K562 (cell line): ENCODE measurements around the gene IGLL1. TPM values are rescaled to one million over a fixed set of nuclear protein-coding genes. Genes with fewer than 3 reads are reported as not detected.

Experiments used
- ATAC-seq: fragments of 200-7000 bp; cut with Tn5 transposase; 3 replicates; pipeline ENCODE4 v1.9.1; 2020; ENCODE audit warnings: moderate library complexity
- BruUV-seq: library from RNA; stranded (reverse); fragments of 400-500 nt; replicated peaks from 2 replicates; lab custom pipeline; 2021; lab: Mats Ljungman, UMichigan
- CTCF ChIA-PET: fragments of 300-600 bp; formaldehyde crosslinking; extraction: SDS; loops from one replicate; lab custom pipeline; 2021; ENCODE audit warnings: low intra/inter-chr PET ratio; lab: Yijun Ruan, JAX
- POLR2A ChIA-PET: fragments of 300-600, 350-650 bp; sonication (Branson Sonifier 250); formaldehyde crosslinking; extraction: SDS; loops from one replicate; lab custom pipeline; 2021; ENCODE audit warnings: antibody characterized with exemption, inconsistent platforms; lab: Yijun Ruan, JAX
- DNase-seq, 4 experiments: peaks; one replicate each; pipeline versions ENCODE4 v3.0.0 to v3.0.0-alpha.2; 2011 to 2018; ENCODE audit warnings: low spot score in 3 of 4, mixed read lengths in 3 of 4; ENCODE audit errors: extremely low read depth in 1 of 4
- FAIRE-seq: peaks from 2 replicates; lab custom pipeline; 2011; peaks lifted over from hg19 to GRCh38; lab: Jason Lieb, UNC
- H2AFZ ChIP-seq: 2 replicates; pipeline ENCODE4 v1.6.0; 2011; ENCODE audit warnings: low read depth, low read length, control low read depth, inconsistent platforms
- H3K27ac ChIP-seq: fragments of 200-600 bp; 3 replicates; pipeline ENCODE4 v1.8.0; 2011; ENCODE audit warnings: low read depth, mild to moderate bottlenecking, control low read depth, inconsistent platforms, low read length, moderate library complexity, mixed read lengths; ENCODE audit errors: extremely low read depth
- H3K27me3 ChIP-seq, 2 experiments: fragments of 300-600 bp in 1 of 2; 2 replicates in 1 of 2; 3 replicates in 1 of 2; pipeline versions ENCODE4 v1.6.0 to v1.8.0; 2011; ENCODE audit warnings: inconsistent platforms in 2 of 2, low read length in 2 of 2, mild to moderate bottlenecking in 1 of 2, mixed read lengths in 1 of 2, moderate library complexity in 1 of 2; ENCODE audit not compliant: control insufficient read depth in 2 of 2, insufficient read depth in 2 of 2
- H3K36me3 ChIP-seq: fragments of 300-600 bp; 3 replicates; pipeline ENCODE4 v1.8.0; 2011; ENCODE audit warnings: mild to moderate bottlenecking, low read length, inconsistent platforms; ENCODE audit not compliant: control insufficient read depth, insufficient read depth
- H3K4me1 ChIP-seq, 2 experiments: fragments of 200-600 bp in 1 of 2; replicated peaks in 1 of 2; 2 replicates in 1 of 2; 3 replicates in 1 of 2; pipeline versions ENCODE4 v1.5.1 to v1.8.0; 2011; ENCODE audit warnings: inconsistent platforms in 2 of 2, low read length in 2 of 2, mild to moderate bottlenecking in 1 of 2, mixed read lengths in 1 of 2, moderate library complexity in 1 of 2; ENCODE audit not compliant: control insufficient read depth in 2 of 2, insufficient read depth in 2 of 2
- H3K4me2 ChIP-seq: 2 replicates; pipeline ENCODE4 v1.6.1; 2011; ENCODE audit warnings: low read length, control low read depth, inconsistent platforms, mixed read lengths; ENCODE audit not compliant: insufficient read depth
- H3K4me3 ChIP-seq: fragments of 200-600 bp; sonication (generic), shearing (Covaris generic); 2 replicates; pipeline ENCODE4 v1.5.1; 2016; ENCODE audit warnings: control low read depth, inconsistent platforms
- H3K79me2 ChIP-seq: fragments of 200-600 bp; 3 replicates; pipeline ENCODE4 v1.8.0; 2011; ENCODE audit warnings: low read length, inconsistent platforms; ENCODE audit not compliant: control insufficient read depth, insufficient read depth
- H3K9ac ChIP-seq, 2 experiments: 2 replicates each; pipeline versions ENCODE4 v1.6.0 to v1.6.1; 2011; ENCODE audit warnings: low read depth in 2 of 2, low read length in 2 of 2, control low read depth in 1 of 2, inconsistent platforms in 1 of 2, mild to moderate bottlenecking in 1 of 2, mixed read lengths in 1 of 2; ENCODE audit not compliant: insufficient read depth in 1 of 2
- H3K9me1 ChIP-seq: one replicate; pipeline ENCODE4 v1.6.0; 2011; ENCODE audit warnings: inconsistent platforms, mild to moderate bottlenecking, low read length, moderate library complexity; ENCODE audit not compliant: control insufficient read depth, insufficient read depth
- H3K9me3 ChIP-seq: replicated peaks from 2 replicates; pipeline ENCODE4 v1.5.1; 2011; ENCODE audit warnings: low read depth, low read length, inconsistent platforms; ENCODE audit not compliant: control insufficient read depth, insufficient read depth
- H4K20me1 ChIP-seq: replicated peaks from 2 replicates; pipeline ENCODE4 v1.6.1; 2011; ENCODE audit warnings: low read length, inconsistent platforms, mixed read lengths; ENCODE audit not compliant: control insufficient read depth, insufficient read depth
- PTRF ChIP-seq: fragments of 450-650 bp; IDR thresholded peaks from 2 replicates; pipeline ENCODE4 v1.6.1; 2016; ENCODE audit warnings: mild to moderate bottlenecking, missing genetic modification characterization, missing compliant biosample characterization
- SPI1 ChIP-seq: IDR thresholded peaks from 2 replicates; pipeline ENCODE4 v1.6.1; 2011; ENCODE audit warnings: low read depth, low read length, control low read depth, borderline replicate concordance
- WGBS: fragments of 100-300 bp; shearing (Covaris generic); methylation state at CpG from one replicate; pipeline ENCODE4 v1.1.6; 2016; ENCODE audit warnings: low coverage, mixed read lengths; ENCODE audit not compliant: insufficient coverage; ENCODE audit errors: missing lambda C conversion rate; 5-methylcytosine and 5-hydroxymethylcytosine counted together
- in situ Hi-C: fragments of 300-500 bp; cut with MboI; formaldehyde crosslinking; loops from 4 replicates; pipeline ENCODE4 v1.15.0; 2018; ENCODE audit warnings: inconsistent platforms, mixed read lengths
- intact Hi-C: fragments of 100-400 bp; cut with micrococcal nuclease; formaldehyde crosslinking; loops from 2 replicates; pipeline ENCODE4 v1.14.2; 2022
- polyA plus RNA-seq, 8 experiments: library from polyadenylated mRNA; depleted of rRNA in 4 of 8; stranded (reverse) in 5 of 8; unstranded in 3 of 8; fragments of >200 nt; fragmentation: Nextera tagmentation in 2 of 8; fragmentation: Illumina TruSeq in 1 of 8; extraction: Ambion mirVana in 2 of 8; extraction: Trizol in 1 of 8; gene quantifications; 2 replicates each; pipeline versions ENCODE4 v1.2.1 to v1.2.3, GENCODE V29; 2011 to 2014; ENCODE audit warnings: inconsistent platforms in 1 of 8, missing spikeins in 1 of 8
- total RNA-seq, 7 experiments: library from RNA; depleted of rRNA in 6 of 7; stranded (reverse); fragments of >200 nt in 6 of 7; fragmentation: Illumina TruSeq in 2 of 7; extraction: Trizol in 2 of 7; gene quantifications; 2 replicates each; pipeline versions ENCODE4 v1.2.1 to v1.2.3, GENCODE V29; 2011 to 2021; ENCODE audit warnings: low replicate concordance in 1 of 7
- TF ChIP-seq, protein P1 (sequence below): fragments of 450-650 bp; IDR thresholded peaks from 2 replicates; pipeline ENCODE4 v1.6.1; 2016

IGLL1 gene
- total and polyA plus RNA-seq, 9 of the 15 experiments (the other 6 are each of a cell fraction or from before 2014, with no cell fraction given), result 0.10 to 0.32 (median 0.20) TPM; not detected in 6

DNA sequence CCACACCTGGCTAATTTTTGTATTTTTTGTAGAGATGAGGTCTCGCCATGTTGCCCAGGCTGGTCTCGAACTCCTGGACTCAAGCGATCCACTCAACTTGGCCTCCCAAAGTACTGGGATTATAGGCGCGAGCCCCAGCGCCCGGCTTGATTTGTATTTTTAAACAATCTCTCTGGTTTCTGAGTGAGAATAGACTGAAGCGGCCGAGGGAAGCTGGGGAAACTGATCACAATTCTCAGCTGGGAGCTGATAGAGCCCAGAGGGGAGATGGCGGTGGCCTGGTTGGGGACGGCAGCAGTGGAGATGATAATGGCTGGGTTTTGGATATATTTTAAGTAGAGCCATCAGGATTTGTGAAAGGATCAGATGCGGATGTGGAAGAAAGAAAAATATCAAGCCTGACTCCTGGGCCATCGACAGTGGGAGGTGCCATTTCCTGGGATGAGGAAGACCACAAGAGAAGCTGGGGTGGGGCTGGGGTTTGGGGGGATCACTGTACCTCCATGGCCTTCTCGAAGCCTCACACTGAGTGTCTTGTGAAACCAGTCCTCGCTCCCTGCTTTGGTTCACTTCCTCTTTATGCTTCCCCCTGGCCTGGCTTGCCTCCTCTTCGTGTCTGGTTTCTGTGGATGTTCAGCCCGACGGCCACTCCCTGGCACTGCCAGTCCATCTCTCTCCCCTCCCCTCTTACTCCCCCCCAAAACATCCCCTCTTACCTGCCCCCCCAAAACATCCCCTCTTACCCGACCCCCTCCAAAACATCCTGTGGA lies 51.9 kb downstream of the IGLL1 start:
- CTCF ChIA-PET, result no interaction called here

More for the DNA sequence above, 51.9 kb downstream of the IGLL1 start:
- no peak for DNase-seq
- no peak overlapping the region for H3K27ac ChIP-seq
- FAIRE-seq, result no peak
- H3K4me1 ChIP-seq, result peaks cover 16 to 24% of the 10 kb centered on the region in 2 experiments; a peak in 4 of 5 replicates
- H4K20me1 ChIP-seq, result no peaks in the 10 kb centered on the region
- H3K4me2 ChIP-seq, result no peak overlapping the region
- BruUV-seq, result no TSS peak
- peak; percentile 74 for TF ChIP-seq SPI1
- TF ChIP-seq, protein P1, sequence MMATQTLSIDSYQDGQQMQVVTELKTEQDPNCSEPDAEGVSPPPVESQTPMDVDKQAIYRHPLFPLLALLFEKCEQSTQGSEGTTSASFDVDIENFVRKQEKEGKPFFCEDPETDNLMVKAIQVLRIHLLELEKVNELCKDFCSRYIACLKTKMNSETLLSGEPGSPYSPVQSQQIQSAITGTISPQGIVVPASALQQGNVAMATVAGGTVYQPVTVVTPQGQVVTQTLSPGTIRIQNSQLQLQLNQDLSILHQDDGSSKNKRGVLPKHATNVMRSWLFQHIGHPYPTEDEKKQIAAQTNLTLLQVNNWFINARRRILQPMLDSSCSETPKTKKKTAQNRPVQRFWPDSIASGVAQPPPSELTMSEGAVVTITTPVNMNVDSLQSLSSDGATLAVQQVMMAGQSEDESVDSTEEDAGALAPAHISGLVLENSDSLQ, result no peak
- no peak for TF ChIP-seq PTRF (tag)
- WGBS, result 55% methylated on average over 9 of the region's 19 CpGs
- no peak overlapping the region for H3K9ac ChIP-seq
- in situ Hi-C loops (no loop called here), intact Hi-C loops (no loop called here)
- H3K9me3 ChIP-seq, result no peaks in the 10 kb centered on the region
- H3K36me3 ChIP-seq, result no peaks in the 10 kb centered on the region
- no peak overlapping the region for H3K4me3 ChIP-seq
- POLR2A ChIA-PET, result interaction anchor here (0.6 kb wide), 1 partner anchor 164 kb away, joined by 3 read pairs; no protein-coding TSS in a partner anchor
- no peaks in the 10 kb centered on the region for H3K9me1 ChIP-seq
- no peak overlapping the region for H2AFZ ChIP-seq
- no peaks in the 10 kb centered on the region for H3K27me3 ChIP-seq
- ATAC-seq, result no peak
- no peaks in the 10 kb centered on the region for H3K79me2 ChIP-seq
